Stimulated activated CD8-positive, alpha-beta memory T cell treated with anti-CD3 and anti-CD28 coated beads, Interleukin-12 subunit alpha, Interleukin-12 subunit beta, amount 100 ng/mL, for 24 hours (primary cell): ENCODE data around the gene MMP11.
"Not testable (repeated sequence)": the region's sequence is repeated elsewhere in the genome, so short reads cannot be mapped to it uniquely, and the experiment has no call there.

ENCODE experiments used
- DNase-seq: peaks from one replicate; pipeline ENCODE4 v3.0.0-alpha.2; 2020; ENCODE audit errors: extremely low read depth

Gene MMP11, protein sequence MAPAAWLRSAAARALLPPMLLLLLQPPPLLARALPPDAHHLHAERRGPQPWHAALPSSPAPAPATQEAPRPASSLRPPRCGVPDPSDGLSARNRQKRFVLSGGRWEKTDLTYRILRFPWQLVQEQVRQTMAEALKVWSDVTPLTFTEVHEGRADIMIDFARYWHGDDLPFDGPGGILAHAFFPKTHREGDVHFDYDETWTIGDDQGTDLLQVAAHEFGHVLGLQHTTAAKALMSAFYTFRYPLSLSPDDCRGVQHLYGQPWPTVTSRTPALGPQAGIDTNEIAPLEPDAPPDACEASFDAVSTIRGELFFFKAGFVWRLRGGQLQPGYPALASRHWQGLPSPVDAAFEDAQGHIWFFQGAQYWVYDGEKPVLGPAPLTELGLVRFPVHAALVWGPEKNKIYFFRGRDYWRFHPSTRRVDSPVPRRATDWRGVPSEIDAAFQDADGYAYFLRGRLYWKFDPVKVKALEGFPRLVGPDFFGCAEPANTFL

GRCh38 chr22:23772649-23773473 is at the start of gene MMP11:
MMP11 (plus strand) TSS chr22:23772849; CDS start chr22:23772871, 22 bp downstream.
- no peak for DNase-seq

DNA sequence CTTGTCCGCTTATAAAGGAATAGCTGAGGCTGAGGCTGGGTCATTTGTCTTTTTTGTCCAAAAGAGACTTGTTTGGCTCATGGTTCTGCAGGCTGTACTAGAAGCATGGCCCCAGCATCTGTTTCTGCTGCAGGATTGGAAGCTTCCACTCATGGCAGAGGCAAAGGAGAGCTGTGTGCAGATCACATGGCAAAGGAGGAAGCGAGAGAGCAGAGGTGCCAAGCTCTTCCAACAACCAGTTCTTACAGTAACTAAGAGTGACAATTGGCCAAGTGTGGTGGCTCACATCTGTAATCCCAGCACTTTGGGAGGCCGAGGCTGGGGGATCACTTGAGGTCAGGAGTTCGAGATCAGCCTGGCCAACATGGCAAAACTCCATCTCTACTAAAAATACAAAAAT is 44.5 kb upstream of the MMP11 start:
- not testable (repeated sequence) for DNase-seq

DNA sequence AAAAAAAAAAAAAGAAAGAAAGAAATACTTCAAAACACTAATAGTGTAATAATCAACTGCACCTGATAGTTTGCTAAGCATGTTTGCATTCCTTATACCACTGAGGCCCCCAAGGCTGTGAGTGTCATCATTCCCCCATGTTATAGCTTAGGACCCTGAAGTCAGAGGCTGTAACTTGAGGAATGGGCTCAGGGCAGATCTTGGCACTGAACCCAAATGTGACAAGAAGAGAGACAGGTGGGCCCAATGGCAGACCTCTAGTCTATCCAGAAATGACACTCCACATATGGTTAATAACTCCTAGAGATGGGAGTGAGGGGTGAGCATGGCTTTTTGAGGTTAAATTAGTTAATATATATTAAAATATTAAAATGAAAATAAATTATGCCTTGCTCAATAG is 35.0 kb upstream of the MMP11 start:
- DNase-seq: no peak

DNA sequence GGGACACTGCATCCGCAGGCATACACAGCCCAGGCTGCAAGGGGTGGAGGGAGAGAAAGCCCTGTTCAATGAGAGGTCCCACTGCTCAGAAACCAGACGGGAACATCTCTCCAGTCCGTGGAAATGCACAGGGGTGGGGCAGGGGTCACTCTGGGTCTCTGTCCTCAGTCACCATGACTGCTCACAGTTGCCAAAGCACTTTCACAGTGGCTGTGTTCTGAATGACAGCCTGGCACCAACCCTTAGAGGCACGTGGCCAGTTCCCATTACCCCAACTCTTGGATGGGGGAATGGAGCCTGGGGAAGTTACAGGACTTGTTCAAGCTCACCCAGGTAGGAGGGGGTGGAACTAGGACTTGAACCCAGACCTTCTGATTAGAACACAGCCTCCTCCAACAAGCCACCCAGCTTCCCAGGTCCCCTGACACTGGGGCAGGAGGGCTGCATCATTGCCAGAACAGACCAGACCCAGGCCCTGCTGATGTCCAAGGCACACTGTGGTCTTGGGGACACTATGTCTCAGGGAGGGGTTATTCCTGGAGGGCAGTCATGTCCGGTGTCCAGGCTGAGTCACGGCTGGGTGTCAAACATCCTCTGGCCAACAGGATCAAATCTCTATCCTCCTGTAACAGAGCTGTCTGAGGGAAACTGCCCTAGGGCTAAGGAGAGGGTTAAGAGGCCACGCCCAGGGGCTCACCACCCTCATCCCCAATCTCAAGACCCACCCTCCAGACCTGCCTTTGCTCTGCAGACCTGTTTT is 30.0 kb upstream of the MMP11 start:
- DNase-seq: no peak

GRCh38 chr22:23743303-23743705 is 29.3 kb upstream of the MMP11 start:
- DNase-seq: no peak

DNA sequence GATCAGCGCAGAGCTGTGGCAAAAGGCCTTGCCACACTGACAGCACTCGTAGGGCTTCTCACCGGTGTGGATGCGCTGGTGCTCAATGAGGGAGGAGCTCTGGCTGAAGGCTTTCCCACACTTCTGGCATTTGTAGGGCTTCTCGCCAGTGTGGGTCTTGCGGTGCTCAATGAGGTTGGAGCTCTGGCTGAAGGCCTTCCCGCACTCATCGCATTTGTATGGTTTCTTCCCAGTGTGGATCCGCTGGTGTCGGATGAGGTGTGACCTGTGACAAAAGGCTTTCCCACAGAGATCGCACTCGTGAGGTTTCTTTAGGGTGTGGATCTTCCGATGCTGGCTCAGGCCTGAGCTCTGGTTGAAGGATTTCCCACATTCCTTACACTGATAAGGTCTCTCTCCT is 28.6 kb upstream of the MMP11 start:
- no peak for DNase-seq

DNA sequence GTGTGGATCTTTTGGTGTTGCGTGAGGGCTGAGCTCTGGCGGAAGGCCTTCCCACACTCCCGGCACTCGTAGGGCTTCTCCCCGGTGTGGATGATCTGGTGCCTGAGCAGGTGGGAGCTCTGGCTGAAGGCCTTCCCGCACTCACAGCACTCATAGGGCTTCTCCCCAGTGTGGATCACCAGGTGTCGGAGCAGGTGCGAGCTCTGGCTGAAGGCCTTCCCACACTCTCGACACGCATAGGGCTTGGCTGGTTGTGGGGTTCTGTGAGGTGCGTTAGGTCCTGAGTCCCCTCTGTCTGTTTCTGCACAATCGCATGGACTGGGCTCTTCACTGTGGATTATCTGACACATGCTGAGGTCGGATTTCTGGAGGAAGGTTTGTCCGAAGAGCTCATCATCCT is 28.2 kb upstream of the MMP11 start:
- DNase-seq: no peak

GRCh38 chr22:23745791-23746190 is 26.9 kb upstream of the MMP11 start:
- no peak for DNase-seq

DNA sequence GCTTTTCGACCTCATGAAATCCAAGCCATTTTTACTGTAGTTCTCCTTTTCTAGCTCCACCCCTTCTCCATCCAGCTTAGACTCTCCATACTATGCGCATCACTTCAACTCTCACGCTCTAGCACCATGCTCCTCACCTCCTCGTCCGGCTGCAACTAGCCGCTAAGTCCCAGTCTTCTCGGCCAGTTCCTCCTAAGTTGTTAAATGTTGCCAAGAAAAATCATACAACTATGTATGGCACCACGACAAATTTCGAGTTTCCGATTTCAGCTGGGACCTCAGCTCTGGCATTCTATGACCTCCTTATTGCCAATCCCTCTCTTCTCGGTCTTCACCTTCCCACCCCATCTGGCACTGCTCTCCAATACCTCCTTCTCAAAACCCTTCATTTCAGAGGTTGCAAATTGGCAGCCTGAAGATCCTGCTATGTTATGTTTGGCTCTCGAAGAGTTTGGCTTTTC is 22.8 kb upstream of the MMP11 start:
- no peak for DNase-seq

DNA sequence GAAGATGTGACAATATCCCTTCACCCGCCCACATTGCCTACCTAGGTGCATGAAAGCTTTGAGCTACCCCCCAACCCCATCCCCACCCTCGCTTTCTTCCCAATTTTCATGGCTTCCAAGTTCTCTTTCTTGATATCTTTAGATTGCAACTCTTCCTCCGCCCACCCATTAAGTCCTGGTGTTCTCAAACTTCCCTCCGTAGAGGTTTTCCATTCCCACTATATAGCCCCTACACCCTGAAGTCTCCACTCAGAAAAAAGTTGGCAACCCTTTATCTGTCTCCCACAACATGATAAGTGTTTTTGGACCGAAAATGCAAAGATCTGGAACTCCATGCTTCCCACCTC is 22.3 kb upstream of the MMP11 start:
- no peak for DNase-seq

- DNase-seq: peak; percentile 74
Measured at GRCh38 chr22:23750714-23751440, 21.8 kb upstream of the MMP11 start, which contains the start of gene ZNF70. ZNF70 (minus strand) TSS chr22:23751112; CDS start chr22:23745140, 5,972 bp downstream.

- DNase-seq: no peak
Measured at GRCh38 chr22:23751441-23751996, 21.1 kb upstream of the MMP11 start.

- DNase-seq: no peak
Measured at GRCh38 chr22:23752090-23752691, 20.5 kb upstream of the MMP11 start.

- no peak for DNase-seq
Measured at GRCh38 chr22:23752750-23753149, 19.9 kb upstream of the MMP11 start.

- no peak for DNase-seq
Measured at GRCh38 chr22:23753385-23753784, 19.3 kb upstream of the MMP11 start.

GRCh38 chr22:23754220-23754919 is 18.3 kb upstream of the MMP11 start, which contains the start of gene VPREB3:
VPREB3 (minus strand) TSS chr22:23754425; CDS start chr22:23754363, 62 bp downstream.
- DNase-seq: no peak

DNA sequence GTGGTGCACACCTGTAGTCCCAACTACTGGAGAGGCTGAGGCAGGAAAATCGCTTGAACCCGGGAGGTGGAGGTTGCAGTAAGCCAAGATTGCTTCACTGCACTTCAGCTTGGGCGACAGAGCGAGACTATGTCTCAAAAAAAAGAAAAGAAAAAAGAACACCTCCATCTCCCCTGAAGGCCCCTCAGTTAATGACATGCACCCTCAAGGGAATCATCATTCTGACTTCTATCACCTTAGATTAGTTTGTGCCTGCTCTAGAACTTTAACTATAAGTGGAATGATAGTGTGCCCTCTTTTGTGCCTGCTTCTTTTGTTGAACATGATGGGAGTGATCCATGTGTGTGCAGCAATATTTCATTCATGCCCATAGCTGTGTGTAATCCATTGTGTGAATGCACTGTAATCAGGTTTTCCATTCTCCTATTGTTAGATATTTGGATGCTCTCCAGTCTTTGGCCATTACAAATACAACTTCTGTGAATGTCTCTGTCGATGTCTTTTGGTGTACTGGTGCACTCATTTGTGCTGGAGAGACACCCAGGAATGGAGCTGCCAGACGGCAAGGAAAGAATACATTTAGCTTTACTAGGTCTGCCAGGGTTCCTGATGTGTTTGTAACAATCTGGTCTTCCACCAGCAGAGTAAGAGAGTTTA is 17.5 kb upstream of the MMP11 start:
- DNase-seq: no peak

DNA sequence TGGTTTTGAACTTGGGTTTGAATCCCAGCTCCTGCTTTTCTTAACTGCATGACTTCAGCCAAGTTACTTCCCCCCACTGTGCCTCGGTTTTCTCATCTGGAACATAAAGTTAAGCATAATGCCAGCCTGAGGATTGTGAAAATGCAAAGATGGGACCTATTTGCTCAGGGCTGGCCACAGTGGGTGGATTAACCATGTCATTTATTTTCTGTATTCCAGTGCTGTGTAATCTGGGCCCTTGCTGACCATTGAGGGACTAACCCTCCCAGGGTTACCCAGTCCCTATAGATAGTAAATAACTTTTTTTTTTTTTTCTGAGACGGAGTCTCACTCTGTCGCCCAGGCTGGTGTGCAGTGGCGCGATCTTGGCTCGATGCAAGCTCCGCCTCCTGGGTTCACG is 16.9 kb upstream of the MMP11 start:
- no peak for DNase-seq

GRCh38 chr22:23756891-23757290 is 15.8 kb upstream of the MMP11 start:
- DNase-seq: no peak
